C4-2B (cell line): ENCODE data around the gene SP8.
A peak's percentile ranks its signal among the peaks of the same experiment; 100 is the strongest.

Experiments used
- ZFX ChIP-seq: fragments of 450-650 bp; IDR thresholded peaks from 2 replicates; pipeline ENCODE4 v1.6.1; 2017
- TF ChIP-seq, protein P1 (sequence below): fragments of 450-650 bp; conservative IDR thresholded peaks from 2 replicates; pipeline ENCODE4 v1.5.1; 2017; ENCODE audit warnings: mild to moderate bottlenecking

DNA sequence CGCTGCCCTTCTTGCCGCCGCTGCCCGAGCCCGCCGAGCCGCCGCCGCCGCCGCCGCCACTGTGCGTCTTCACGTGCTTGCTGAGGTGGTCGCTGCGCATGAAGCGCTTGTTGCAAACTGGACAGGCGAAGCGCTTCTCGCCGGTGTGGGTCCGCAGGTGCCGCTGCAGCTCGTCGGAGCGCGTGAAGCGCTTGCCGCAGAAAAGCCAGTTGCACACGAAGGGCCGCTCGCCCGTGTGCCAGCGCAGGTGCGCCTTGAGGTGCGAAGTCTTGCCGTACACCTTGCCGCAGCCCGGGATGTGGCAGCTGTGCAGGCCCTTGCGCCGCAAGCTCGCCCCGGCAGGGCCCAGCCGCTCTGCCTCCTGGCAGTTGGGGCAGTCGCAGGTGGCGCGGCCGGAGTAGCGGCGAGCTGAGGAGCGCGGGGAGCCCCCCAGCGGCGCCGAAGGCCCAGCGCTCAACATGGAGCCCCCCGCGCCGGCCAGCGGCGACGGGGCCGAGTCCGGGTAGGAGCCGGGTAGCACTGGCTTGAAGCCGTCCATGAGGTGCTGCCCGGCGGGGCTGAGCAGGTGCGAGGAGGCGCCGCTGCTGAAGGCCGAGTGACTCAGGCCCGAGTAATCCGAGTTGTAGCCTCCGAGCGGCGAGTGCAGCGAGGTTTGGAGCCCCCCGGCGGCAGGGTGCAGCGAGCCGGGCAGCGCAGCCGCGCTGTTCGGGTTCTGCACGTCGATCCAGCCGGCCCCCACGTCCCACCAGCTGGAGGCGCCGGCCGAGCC, 2.1 kb downstream of the SP8 start:
- TF ChIP-seq, protein P1, sequence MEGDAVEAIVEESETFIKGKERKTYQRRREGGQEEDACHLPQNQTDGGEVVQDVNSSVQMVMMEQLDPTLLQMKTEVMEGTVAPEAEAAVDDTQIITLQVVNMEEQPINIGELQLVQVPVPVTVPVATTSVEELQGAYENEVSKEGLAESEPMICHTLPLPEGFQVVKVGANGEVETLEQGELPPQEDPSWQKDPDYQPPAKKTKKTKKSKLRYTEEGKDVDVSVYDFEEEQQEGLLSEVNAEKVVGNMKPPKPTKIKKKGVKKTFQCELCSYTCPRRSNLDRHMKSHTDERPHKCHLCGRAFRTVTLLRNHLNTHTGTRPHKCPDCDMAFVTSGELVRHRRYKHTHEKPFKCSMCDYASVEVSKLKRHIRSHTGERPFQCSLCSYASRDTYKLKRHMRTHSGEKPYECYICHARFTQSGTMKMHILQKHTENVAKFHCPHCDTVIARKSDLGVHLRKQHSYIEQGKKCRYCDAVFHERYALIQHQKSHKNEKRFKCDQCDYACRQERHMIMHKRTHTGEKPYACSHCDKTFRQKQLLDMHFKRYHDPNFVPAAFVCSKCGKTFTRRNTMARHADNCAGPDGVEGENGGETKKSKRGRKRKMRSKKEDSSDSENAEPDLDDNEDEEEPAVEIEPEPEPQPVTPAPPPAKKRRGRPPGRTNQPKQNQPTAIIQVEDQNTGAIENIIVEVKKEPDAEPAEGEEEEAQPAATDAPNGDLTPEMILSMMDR = peak; percentile 46
- no peak for TF ChIP-seq ZFX
